Type B pancreatic cell (in vitro differentiated cells): Measurements from ENCODE around the gene RARRES1. TPM values are rescaled to one million over a fixed set of nuclear protein-coding genes. Genes with fewer than 3 reads are reported as not detected.

Source experiments
- DNase-seq: peaks from one replicate; pipeline ENCODE4 v3.0.0; 2021; ENCODE audit warnings: mixed read lengths; ENCODE audit not compliant: unreplicated experiment; ENCODE audit errors: extremely low spot score
- H3K27ac Mint-ChIP-seq: 2 replicates; pipeline ENCODE4 v1.8.0; 2021; ENCODE audit warnings: mild to moderate bottlenecking, mixed read lengths
- H3K27me3 Mint-ChIP-seq: 2 replicates; pipeline ENCODE4 v1.8.0; 2021; ENCODE audit warnings: mixed read lengths
- H3K36me3 Mint-ChIP-seq: 2 replicates; pipeline ENCODE4 v1.8.0; 2021; ENCODE audit warnings: mixed read lengths
- H3K4me1 Mint-ChIP-seq: one replicate; pipeline ENCODE4 v1.8.0; 2021; ENCODE audit warnings: mixed read lengths; ENCODE audit not compliant: unreplicated experiment
- H3K4me3 Mint-ChIP-seq: 2 replicates; pipeline ENCODE4 v1.8.0; 2021; ENCODE audit warnings: mild to moderate bottlenecking, mixed read lengths
- H3K9me3 Mint-ChIP-seq: 2 replicates; pipeline ENCODE4 v1.8.0; 2021; ENCODE audit warnings: mixed read lengths
- total RNA-seq: library from RNA; stranded (reverse); gene quantifications from 2 replicates; pipeline ENCODE4 v1.2.1, GENCODE V29; 2021; ENCODE audit warnings: low replicate concordance
- TF ChIP-seq, protein P1 (sequence below): fragments of 200-600 bp; sonication (generic); conservative IDR thresholded peaks from 2 replicates; pipeline ENCODE4 v1.5.0; 2021; ENCODE audit warnings: antibody characterized with exemption, mild to moderate bottlenecking

The RARRES1 gene
- total RNA-seq, 1 donor from 2014 or later = 15.9 TPM

DNA sequence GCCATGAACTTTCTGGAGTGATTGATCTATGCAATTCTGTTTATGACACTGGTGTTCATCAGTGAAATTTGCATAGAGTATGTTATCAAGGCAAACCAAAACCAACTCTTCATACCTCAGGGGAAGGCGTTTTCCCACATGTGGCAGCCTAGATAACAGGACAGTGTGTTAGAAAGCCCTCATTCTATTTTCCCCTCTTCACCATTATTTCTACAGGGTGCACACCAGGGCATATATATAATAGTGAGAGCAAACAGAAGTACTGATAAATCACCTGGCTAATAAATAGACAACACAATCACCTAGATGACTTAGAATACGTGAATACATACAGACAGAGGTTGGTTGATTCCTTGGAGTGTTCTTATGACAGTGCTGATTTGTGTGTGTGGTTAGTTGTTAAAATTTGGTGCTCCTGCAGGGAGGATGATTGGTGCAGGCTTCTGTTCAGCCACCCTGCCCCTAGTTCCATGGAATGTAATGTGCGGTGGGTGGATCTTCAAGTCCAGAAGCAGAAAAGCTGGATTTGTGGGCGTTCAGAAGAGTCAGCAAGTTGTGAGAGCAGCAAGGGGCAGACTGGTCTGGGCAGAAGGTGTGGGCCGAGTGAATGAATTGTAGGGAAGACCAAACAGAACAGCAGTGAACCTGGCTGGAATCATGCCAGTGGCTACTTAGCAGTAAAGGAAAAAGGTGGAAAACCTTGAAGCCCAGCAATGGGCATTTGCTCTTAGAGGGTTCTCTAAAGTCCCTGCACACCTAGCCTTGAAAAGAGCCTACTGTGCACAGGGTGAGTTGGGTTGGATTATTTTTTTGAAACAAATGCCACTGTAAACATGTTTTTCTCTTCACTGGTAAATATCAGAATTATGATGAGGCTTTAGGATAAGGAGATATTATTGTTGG lies 11.7 kb upstream of the RARRES1 start:
- Mint-ChIP-seq H3K27me3 (no peaks in the 10 kb centered on the region), H3K4me3 (peak overlapping the region; percentile 14), H3K9me3 (no peaks in the 10 kb centered on the region), H3K27ac (no peak overlapping the region), H3K4me1 (peaks cover 10% of the 10 kb centered on the region), H3K36me3 (peaks cover 32% of the 10 kb centered on the region)
- DNase-seq = no peak
- TF ChIP-seq, protein P1, sequence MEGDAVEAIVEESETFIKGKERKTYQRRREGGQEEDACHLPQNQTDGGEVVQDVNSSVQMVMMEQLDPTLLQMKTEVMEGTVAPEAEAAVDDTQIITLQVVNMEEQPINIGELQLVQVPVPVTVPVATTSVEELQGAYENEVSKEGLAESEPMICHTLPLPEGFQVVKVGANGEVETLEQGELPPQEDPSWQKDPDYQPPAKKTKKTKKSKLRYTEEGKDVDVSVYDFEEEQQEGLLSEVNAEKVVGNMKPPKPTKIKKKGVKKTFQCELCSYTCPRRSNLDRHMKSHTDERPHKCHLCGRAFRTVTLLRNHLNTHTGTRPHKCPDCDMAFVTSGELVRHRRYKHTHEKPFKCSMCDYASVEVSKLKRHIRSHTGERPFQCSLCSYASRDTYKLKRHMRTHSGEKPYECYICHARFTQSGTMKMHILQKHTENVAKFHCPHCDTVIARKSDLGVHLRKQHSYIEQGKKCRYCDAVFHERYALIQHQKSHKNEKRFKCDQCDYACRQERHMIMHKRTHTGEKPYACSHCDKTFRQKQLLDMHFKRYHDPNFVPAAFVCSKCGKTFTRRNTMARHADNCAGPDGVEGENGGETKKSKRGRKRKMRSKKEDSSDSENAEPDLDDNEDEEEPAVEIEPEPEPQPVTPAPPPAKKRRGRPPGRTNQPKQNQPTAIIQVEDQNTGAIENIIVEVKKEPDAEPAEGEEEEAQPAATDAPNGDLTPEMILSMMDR = no peak

DNA sequence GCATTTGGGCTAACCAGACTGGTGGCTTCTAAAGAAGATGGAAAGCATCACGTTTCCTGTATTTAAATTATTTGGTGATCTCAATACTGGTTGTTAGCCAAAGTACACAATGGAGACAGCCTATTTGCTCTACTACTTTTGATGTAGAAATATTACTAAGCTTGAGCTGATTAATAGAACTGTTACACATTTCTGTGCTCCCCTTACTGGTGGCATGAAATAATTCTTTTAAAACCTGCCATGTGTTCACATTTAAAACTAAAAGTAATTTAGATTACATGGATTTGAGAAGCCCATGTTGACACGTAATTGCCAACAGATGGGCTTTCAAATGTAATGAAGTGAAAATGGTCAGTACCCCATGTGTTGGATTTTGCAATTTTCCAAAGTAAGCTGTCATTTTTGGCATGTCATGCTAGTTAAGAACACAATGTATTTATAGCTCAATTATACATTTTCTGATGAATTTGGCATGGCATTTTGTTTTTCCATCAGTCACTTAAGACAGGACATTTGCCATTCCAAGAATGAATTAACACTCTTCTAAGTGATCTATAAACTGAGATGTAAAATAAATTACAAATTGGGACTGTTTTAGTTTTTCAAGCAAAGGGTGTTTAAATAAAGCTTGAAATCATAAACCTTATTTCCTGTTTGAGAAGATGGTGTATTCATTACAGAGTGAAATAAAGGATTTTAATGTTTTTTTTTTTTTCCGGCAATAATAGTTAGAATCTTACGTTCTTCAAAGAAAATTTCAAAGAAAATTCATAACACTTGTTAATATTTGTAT lies 10.8 kb upstream of the RARRES1 start:
- H3K27ac Mint-ChIP-seq = no peak overlapping the region
- H3K36me3 Mint-ChIP-seq = peaks cover 30% of the 10 kb centered on the region
- no peaks in the 10 kb centered on the region for H3K9me3 Mint-ChIP-seq
- H3K27me3 Mint-ChIP-seq = no peaks in the 10 kb centered on the region
- TF ChIP-seq, protein P1 = no peak
- peaks cover 10% of the 10 kb centered on the region for H3K4me1 Mint-ChIP-seq
- no peak overlapping the region for H3K4me3 Mint-ChIP-seq
- DNase-seq = no peak

DNA sequence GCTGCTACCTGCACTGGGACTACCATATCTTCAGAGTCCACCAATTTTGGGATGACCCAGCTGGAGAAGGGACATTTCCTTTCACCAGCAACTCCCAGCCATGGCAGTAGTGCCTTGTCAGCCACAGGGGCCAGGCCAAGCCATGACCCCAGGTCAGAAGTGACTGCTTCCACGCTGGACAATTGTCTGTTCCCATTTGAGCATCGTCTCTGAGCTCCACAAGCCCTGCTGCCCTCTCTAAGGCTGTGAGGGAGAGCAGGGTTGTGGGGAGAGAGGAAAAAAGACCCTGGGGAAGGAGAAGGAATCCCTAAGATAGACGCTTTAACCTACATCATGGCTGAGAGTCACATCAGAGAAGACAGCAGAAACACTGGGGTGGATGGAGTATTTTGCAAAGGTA lies 7.4 kb upstream of the RARRES1 start:
- no peak overlapping the region for H3K4me3 Mint-ChIP-seq
- TF ChIP-seq, protein P1 = no peak
- H3K4me1 Mint-ChIP-seq = peaks cover 10% of the 10 kb centered on the region
- H3K36me3 Mint-ChIP-seq = peaks cover 28% of the 10 kb centered on the region
- DNase-seq = no peak
- H3K27me3 Mint-ChIP-seq = no peaks in the 10 kb centered on the region
- no peak overlapping the region for H3K27ac Mint-ChIP-seq
- H3K9me3 Mint-ChIP-seq = no peaks in the 10 kb centered on the region

DNA sequence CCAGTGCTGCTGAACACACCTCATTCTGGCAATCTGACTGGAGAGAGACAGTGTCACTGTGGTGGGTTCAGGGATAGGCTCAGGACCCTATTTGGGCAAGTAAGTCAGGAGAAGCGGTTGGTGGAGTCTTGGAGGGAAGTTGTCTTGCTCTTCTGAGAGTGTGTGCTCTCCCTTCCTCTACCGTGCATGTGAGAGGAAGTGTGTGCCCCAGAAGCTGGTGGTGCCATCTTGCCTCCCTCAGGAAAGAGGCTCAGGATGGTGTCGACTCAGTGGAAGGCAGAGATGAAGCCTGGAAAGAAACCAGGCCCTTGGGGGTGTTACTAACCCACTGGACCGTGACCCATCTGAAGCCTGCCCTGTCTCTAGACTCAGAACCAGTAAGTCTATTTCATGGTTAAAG lies 6.8 kb upstream of the RARRES1 start:
- Mint-ChIP-seq H3K36me3 (peaks cover 22% of the 10 kb centered on the region), H3K4me3 (no peak overlapping the region), H3K4me1 (peaks cover 7% of the 10 kb centered on the region), H3K27me3 (no peaks in the 10 kb centered on the region), H3K27ac (no peak overlapping the region), H3K9me3 (no peaks in the 10 kb centered on the region)
- no peak for DNase-seq
- TF ChIP-seq, protein P1 = no peak

DNA sequence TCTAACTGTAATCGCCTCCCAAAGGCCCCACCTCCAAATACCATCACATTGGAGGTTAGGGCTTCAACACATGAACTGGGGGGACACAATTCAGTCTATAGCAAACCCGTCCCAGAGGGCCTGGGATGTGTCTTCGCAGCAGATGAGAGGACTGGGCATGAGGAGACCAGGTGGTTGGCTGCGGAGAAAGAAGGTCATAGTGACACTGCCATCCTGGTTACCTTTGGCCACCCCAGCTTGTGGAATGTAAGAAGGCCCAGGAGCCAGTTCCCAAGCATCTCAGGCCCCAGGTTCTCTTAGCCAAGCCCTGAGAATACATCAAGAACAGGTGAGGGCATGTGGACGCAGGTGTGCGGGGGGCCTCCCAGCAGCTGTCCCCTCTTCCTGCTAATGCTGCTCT lies 6.4 kb upstream of the RARRES1 start:
- H3K27ac Mint-ChIP-seq = no peak overlapping the region
- H3K4me1 Mint-ChIP-seq = peaks cover 3% of the 10 kb centered on the region
- H3K4me3 Mint-ChIP-seq = no peak overlapping the region

More for the DNA sequence above, 6.4 kb upstream of the RARRES1 start:
- no peaks in the 10 kb centered on the region for H3K27me3 Mint-ChIP-seq
- peaks cover 22% of the 10 kb centered on the region for H3K36me3 Mint-ChIP-seq
- TF ChIP-seq, protein P1 = no peak
- H3K9me3 Mint-ChIP-seq = no peaks in the 10 kb centered on the region
- no peak for DNase-seq
